SIG-M5 treated with dmso at 0.1 percent for 504 hours (cell line): ENCODE measurements around the gene TNS4.

Experiments
- DNase-seq: peaks from one replicate; lab custom pipeline; 2025; ENCODE audit not compliant: unreplicated experiment; lab: John Stamatoyannopoulos, UW

The TNS4 gene

DNA sequence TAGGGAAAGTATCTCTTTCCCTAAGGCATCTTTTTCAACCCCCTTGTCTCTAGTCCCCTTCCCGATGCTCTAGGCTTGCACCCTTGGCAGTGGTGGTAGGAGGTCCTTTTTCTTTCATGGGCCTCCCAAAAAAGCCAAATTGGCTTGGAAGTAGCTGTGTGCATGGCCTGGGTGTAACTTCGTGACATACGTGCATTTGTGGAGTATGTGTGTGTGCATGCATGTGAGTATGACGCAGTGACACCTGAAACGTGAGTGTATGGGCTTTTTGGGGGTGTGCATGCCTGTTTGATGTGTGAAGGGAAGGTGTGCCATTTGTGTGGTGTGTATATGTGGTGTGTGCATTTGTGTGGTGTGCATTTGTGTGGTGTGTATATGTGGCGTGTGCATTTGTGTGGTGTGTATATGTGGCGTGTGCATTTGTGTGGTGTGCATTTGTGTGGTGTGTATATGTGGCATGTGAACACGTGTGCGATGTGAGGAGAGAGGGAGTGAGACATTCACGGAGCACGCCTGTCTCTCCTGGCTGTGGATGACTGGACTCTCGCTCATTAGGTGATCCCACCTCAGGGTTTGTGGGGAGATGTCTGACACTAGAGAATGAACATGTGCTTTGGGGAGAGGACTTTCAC is 42.5 kb downstream of the TNS4 start:
- no peak for DNase-seq

DNA sequence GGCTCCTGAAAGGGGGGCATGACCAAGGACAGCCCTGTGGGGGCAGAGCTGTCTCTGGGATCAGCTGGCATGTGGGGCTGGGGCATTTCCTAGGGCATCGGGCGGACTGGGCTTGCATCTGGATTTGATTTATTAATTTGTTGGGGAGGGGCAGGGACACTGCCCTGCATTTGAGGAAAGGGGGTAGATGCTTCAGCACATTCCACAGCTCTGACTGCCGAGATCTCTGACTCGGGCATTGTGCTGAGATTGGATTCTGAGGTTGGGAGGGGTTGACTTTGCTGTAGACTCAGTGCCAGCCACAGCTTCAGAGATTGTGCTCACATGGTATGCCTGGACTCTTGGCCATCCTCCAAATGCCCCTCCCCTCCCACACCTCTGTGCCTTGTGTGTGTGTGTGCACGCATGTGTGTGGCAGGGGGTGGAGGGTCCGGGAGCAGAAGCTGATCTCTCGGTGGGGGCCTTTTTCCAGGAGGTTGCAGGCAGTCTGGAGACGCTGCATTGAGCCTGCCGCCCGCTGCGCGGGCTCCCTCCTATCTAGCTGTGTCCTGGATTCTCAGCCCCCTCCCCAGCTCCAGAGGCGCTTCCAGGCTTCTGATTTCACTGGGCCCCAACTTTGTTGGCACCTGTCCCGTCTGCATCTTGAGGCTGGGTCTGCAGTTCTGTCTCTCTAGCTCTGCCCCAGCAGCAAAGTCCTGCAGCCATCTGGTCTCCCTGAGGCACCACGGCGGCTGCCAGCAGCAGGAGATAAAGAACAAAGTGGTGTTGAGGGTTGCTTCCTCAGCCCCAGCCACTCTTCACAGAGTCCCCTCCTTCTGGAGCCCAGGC is 43.2 kb downstream of the TNS4 start:
- no peak for DNase-seq

DNA sequence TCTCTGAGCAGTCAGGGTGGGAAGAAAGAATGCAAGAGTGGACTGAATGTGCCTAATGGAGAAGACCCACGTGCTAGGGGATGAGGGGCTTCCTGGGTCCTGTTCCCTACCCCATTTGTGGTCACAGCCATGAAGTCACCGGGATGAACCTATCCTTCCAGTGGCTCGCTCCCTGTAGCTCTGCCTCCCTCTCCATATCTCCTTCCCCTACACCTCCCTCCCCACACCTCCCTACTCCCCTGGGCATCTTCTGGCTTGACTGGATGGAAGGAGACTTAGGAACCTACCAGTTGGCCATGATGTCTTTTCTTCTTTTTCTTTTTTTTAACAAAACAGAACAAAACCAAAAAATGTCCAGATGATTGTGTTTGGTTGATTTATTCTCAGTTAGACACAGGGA is 44.1 kb downstream of the TNS4 start:
- no peak for DNase-seq

DNA sequence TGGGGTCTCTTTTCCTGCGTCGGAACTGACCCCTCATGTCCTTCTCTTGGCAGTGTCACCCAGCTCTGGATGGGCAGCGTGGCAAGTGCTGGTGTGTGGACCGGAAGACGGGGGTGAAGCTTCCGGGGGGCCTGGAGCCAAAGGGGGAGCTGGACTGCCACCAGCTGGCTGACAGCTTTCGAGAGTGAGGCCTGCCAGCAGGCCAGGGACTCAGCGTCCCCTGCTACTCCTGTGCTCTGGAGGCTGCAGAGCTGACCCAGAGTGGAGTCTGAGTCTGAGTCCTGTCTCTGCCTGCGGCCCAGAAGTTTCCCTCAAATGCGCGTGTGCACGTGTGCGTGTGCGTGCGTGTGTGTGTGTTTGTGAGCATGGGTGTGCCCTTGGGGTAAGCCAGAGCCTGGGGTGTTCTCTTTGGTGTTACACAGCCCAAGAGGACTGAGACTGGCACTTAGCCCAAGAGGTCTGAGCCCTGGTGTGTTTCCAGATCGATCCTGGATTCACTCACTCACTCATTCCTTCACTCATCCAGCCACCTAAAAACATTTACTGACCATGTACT is 44.9 kb downstream of the TNS4 start:
- DNase-seq, result no peak

DNA sequence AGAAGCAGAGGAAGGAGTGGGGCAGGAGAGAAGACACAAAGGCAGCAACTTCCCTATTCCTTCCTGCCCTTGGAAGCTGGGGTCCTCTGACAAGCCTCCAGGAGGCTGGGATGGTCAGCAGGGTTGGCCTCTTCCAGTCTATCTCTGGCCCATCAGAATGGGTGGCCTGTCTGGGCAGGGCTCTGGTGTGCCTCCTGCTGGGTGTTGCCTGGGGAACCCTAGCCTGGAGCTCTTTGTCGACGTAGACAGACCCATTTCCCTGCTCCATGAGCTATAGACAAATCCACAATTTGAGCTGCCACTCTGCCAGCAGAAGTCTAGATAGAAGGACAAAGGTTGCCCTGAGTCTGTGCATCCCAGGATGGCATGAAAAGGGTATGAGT is 46.8 kb downstream of the TNS4 start:
- DNase-seq, result no peak

DNA sequence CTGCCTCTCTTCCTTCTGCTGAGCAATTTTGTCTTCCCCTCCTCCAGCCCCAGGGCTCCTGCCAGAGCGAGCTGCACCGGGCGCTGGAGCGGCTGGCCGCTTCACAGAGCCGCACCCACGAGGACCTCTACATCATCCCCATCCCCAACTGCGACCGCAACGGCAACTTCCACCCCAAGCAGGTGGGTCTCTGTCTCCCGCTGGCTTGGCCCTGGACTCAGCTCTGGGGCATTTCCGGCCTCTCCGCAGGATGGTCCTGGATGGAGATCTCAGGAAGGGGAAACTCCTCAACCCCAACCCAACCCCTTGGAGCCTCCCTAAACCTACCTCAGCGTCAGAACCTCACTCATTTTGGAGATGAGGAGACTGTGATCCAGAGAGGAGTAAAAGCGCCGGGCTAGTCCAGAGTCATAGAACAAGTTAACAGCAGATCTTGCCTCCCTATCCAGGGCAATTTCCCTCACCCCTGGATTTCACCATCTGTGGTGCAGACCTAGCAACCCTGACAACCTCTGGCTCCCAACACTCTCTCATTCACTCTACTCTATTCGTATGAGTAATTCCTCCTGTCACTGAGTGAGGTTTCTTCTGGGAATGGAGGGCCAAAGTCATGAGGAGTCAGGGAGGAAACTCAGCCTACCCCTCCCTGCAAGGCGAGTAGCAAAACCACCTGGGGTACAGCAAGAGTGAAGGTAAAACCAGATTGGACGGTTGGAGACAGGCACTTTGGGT is 47.4 kb downstream of the TNS4 start:
- DNase-seq, result no peak

DNA sequence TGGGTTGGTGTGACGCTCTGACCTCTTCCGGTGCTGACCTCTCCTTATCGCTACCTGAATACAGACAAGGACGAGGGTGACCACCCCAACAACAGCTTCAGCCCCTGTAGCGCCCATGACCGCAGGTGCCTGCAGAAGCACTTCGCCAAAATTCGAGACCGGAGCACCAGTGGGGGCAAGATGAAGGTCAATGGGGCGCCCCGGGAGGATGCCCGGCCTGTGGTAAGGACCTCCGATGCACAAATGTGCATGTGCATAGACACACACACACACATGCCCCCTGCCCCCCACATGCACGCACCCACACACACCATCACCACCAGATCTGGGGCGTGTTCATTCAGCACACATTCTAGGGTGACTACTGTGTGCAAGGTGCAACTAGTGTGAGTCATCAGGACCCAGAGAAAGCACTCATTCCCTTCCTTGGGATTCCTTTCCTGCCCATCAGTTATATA is 48.5 kb downstream of the TNS4 start:
- DNase-seq, result no peak

DNA sequence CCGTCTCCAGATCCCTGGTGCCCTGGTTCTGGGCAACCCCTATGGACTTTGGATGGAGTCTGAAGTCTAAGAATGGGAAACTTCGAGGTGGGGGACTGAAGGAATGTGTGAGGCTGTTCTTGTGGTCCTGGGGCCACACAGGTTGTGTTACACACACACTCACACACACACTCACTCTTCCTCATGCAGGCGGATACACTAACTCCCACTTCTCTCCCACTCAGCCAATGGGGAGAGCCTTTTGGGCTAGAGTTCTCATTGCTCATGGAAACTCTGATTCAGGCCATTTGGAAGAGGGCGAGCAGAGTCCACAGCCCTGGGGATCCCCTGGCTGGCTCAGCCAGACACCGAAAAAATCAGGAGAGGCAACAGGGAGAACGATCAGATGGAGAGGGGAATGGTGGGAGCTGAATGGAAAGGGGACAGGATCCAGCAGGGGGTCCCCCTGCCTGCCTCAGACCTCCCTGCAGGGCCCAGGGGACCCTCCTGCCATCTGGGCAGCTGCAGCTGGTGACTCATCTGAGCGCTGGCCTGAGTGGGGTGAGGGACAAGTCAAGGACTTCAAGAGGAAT is 49.1 kb downstream of the TNS4 start:
- DNase-seq, result no peak

DNA sequence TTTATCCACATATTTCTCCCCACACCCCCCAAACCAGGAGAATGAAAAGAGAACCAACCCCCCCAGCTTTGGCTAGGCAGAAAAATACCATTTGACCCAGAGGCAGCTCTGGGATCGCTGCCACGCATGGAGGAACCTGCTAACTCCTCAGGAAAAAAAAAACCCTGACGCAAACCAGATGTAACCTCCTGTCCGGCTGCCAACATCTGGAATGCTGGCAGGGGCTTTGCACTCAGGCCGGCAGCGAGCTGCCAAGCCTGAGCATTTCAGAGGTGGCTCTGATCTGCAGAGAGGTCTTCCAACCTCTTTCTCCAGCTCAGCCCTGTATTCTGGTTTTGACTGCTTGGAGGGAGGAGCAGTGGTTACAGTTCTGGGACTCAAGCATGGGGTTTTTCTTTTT is 50.0 kb downstream of the TNS4 start:
- no peak for DNase-seq

DNA sequence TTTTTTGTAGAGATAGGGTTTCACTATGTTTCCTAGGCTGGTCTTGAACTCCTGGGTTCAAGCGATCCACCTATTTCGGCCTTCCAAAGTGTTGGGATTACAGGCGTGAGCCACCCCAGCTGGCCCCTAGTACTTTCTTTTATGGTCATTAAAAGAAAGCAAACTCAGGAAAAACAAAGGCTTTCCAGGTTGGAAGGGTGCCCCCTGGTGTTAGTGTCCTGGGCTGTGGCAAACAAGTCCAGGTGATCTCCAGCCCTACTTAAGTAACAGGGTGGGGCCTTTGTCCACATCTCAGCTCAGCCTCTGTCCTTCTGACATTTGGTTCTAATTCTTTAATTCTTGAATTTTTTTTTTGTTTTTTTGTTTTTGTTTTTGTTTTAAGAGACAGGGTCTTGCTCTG is 51.2 kb downstream of the TNS4 start:
- peak; percentile 29 for DNase-seq

DNA sequence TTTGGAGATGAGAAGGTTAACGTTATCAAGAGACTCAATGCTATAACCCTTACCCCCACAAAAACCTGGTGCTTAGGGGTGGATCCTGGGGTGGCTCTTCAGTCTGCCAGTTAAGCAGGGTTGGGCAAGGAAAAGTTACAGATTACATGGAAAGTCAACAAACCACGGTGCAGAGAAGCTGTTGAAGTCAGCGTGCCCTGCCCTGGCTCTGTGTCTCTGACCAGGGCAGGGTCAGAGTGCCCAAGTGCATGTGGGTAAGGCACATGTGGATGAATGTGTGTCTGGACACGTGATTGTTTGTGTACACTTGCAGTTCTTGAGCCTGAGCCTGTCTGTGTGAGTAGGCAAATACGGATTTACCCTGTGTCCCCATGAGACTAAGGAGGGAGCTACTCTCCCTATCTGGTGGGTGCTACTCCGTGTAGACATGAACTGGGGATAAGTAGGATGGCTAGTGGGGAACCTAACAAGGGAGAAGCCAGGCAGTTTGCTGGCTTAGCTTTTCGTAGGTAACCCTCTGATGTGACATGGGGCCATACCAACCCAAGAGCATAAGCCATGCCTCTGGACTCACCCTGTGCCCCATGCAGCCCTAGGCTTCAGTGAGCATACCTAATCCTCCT is 52.7 kb downstream of the TNS4 start:
- peak; percentile 3 for DNase-seq

DNA sequence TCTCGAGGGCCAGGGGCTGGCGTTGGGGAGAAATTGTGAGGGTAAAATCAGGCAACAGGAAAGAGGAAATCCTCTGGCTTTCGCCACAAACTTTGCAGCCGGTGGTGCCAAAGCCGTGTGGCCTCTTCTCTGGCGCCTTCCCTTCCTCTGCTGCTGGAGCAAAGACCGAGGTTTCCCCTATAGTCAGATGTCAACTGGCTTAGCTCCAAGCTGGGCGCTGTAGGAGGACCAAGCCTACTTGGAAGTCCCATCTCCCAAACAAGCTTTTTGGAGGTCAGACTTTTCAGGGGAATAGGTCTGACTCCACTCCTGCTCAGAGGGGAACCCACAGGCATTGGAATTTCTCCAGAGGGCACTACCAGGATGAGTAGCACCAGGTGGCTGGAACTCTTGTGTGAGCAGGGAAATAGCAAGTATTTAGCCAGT is 53.2 kb downstream of the TNS4 start:
- DNase-seq, result peak; percentile 41

DNA sequence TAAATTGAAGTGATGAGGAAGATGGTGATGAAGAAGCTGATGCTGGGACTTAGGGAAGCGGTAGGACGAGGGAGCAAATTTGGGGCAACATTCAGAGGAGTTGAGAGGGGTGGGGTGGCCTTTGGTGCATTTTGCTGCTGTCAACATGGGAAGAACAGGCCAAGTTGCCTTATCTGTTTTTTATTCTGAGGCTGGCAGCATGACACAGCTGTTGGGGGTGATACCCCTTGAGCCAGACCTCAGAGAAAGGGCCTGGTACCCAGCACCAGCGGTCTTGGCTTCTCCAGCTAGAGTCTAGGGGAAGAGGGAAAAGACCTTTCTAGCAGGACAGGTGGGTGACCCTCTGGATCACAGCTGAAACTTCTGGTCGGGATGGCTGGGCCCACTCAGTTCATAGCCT is 53.6 kb downstream of the TNS4 start:
- DNase-seq, result no peak

DNA sequence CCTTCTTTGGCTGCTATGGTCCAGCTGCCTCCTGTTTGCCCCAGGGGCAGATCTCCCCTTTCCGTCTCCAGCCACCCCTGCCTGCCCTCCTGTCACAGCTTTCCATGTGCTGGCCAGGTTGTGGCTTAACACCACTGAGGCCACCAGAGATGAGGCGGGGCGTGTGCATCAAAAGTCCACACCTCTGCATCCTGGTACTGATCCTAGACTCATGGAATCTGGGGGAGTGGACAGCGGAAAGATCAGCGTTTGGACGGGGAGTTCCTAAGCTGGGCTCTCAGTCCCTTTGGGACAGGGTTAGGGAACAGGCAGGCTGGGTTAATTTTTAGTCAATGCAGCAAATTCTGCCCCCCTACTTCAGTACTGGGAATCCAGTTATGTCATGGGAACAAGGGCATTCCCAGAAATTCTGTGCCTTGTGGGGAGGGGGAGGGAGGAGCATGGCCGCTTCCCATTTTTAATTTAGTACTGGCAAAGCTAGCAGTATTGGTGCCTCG is 54.2 kb downstream of the TNS4 start:
- no peak for DNase-seq

DNA sequence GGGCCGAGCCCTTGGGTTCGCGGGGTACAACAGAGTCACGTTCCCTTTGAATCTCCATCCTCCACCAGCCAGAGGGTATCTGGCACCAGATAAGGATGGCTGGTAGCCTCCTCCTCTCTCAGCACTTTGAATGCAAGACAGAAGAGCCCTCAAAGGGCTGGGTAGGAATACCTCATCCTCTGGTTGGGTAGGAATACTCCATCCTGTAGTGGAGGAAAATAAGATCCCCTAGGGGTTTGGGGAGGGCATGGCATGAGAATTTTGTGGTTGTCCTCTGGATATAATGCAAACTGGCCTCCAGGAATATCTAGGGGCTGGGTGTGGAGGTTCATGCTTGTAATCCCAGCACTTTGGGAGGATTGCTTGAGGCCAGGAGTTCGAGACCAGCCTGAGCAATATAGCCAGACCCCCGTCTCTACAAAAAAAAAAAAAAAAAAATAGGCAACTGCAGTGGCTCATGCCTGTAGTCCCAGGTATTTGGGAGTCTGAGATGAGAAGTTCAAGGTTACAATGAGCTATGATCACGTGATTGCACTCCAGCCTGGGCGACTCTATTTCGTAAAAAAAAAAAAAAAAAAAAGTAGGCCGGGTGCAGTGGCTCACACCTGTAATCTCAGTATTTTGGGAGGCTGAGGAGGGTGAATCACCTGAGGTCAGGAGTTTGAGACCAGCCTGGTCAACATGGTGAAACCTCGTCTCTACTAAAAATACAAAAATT is 55.5 kb downstream of the TNS4 start:
- no peak for DNase-seq

DNA sequence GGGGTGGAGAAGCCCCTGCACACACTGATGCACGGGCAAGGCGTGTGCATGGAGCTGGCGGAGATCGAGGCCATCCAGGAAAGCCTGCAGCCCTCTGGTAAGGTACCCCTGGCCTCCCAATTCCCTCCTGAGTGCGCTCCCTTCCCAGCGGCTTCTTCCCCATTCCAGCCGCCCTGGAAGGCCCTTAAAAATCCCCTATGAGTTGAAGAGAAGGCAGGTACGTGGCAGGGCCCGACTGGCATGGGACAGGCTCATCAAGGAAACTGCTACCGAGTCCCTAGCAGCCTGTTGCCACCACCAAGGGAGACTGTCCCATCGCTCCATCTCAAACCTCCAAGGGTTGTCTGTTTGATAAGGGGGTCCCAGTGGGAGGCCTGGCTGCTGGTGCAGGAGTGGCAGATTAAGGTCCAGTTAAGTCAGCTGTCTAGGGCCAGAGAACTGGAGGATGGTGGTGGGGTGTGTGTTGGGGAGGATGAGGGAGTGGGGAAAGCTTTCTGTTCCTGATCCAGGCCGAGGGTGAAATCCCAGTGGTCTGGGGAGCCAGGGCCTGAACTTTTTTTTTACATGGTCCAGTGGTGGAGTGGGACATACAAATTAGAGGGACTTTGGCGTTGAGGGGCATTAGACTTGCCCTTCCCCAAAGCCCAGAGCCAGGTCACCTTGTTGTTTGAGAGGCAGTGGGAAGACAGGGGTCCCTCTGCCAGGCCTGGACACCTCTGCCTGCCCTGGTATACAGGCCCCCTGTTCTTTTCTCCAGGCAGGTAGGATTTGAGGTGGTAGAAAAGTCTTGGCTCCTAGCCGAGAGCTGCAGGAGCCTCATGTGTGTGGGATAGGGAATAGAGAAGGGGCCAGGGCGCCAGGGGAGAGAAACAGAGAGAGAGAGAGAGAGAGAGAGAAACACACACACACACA is 57.2 kb downstream of the TNS4 start:
- no peak for DNase-seq

DNA sequence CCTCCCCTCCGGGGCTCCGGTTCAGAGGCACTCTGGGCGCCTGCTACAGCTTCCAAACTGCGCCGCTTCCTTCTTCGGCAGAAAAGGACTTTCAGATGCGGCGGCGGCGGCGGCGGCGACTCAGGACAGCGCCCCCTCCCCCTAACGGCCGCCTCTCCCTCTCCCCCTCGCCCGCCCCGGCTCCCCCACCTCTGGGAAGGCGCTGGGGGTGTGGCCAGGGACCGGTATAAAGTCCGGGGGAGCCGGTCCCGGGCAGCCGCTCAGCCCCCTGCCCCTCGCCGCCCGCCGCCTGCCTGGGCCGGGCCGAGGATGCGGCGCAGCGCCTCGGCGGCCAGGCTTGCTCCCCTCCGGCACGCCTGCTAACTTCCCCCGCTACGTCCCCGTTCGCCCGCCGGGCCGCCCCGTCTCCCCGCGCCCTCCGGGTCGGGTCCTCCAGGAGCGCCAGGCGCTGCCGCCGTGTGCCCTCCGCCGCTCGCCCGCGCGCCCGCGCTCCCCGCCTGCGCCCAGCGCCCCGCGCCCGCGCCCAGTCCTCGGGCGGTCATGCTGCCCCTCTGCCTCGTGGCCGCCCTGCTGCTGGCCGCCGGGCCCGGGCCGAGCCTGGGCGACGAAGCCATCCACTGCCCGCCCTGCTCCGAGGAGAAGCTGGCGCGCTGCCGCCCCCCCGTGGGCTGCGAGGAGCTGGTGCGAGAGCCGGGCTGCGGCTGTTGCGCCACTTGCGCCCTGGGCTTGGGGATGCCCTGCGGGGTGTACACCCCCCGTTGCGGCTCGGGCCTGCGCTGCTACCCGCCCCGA is 58.0 kb downstream of the TNS4 start, which contains the start of gene IGFBP4:
Gene IGFBP4 (plus strand): TSS at position 255 of the 792 bp plus-strand sequence. CDS start 286 bp downstream, at position 541.
- DNase-seq, result peak; percentile 69
